T-helper 17 cell (primary cell): ENCODE measurements around the gene BCAS3. TPM values are rescaled to one million over a fixed set of nuclear protein-coding genes. Genes with fewer than 3 reads are reported as not detected.
"Not testable (repeated sequence)": the region's sequence is repeated elsewhere in the genome, so short reads cannot be mapped to it uniquely, and the experiment has no call there.

ENCODE experiments used
- ATAC-seq: fragments of 150-1000 bp; cut with Tn5 transposase; 2 replicates; pipeline ENCODE4 v1.10.0; 2021; ENCODE audit warnings: mild to moderate bottlenecking, moderate library complexity
- DNase-seq, 3 donors: peaks; one replicate each; pipeline versions ENCODE4 v3.0.0 to v3.0.0-alpha.2; 2020 to 2021
- H3K9me3 ChIP-seq: one replicate; pipeline ENCODE4 v1.7.0; 2013; ENCODE audit warnings: low read length, mild to moderate bottlenecking; ENCODE audit not compliant: control insufficient read depth, poor library complexity, severe bottlenecking
- H3K27ac Mint-ChIP-seq: one replicate; pipeline ENCODE4 v1.8.0; 2022; ENCODE audit warnings: mild to moderate bottlenecking, moderate library complexity, mixed read lengths
- H3K27me3 Mint-ChIP-seq: one replicate; pipeline ENCODE4 v1.8.0; 2022; ENCODE audit warnings: mixed read lengths
- H3K36me3 Mint-ChIP-seq: one replicate; pipeline ENCODE4 v1.8.0; 2022; ENCODE audit warnings: low read depth, mixed read lengths
- H3K4me1 Mint-ChIP-seq: one replicate; pipeline ENCODE4 v1.8.0; 2022; ENCODE audit warnings: mild to moderate bottlenecking, mixed read lengths
- H3K4me3 Mint-ChIP-seq: one replicate; pipeline ENCODE4 v1.8.0; 2022; ENCODE audit warnings: mild to moderate bottlenecking, moderate library complexity, mixed read lengths
- total RNA-seq, 4 donors: library from RNA in 2 of 4; stranded (reverse) in 2 of 4; gene quantifications; one replicate each; pipeline ENCODE4 v1.2.3 and lab custom pipeline; 2022 to 2026

BCAS3 gene
- total RNA-seq, 2 donors from 2014 or later, result 39.0 to 50.0 TPM

GRCh38 chr17:61005358-61005757 is 327.7 kb downstream of the BCAS3 start:
- no peaks in the 10 kb centered on the region for H3K9me3 ChIP-seq
- no peak overlapping the region for H3K4me3 Mint-ChIP-seq
- ATAC-seq, result no peak
- peaks cover 4% of the 10 kb centered on the region for H3K4me1 Mint-ChIP-seq
- no peak overlapping the region for H3K27ac Mint-ChIP-seq
- H3K36me3 Mint-ChIP-seq, result peaks cover 3% of the 10 kb centered on the region
- H3K27me3 Mint-ChIP-seq, result no peaks in the 10 kb centered on the region
- DNase-seq, result no peak

- ATAC-seq, H3K9me3 ChIP-seq, DNase-seq, H3K27ac Mint-ChIP-seq, H3K27me3 Mint-ChIP-seq, H3K4me1 Mint-ChIP-seq, H3K36me3 Mint-ChIP-seq, H3K4me3 Mint-ChIP-seq: not testable (repeated sequence)
Measured at GRCh38 chr17:61005958-61006357, 328.3 kb downstream of the BCAS3 start.

- DNase-seq, result no peak
Measured at GRCh38 chr17:61007980-61008379, 330.3 kb downstream of the BCAS3 start.

GRCh38 chr17:61009663-61010062 is 332.0 kb downstream of the BCAS3 start:
- no peaks in the 10 kb centered on the region for H3K9me3 ChIP-seq
- peaks cover 2% of the 10 kb centered on the region for H3K4me1 Mint-ChIP-seq
- no peak overlapping the region for H3K27ac Mint-ChIP-seq
- no peak overlapping the region for H3K4me3 Mint-ChIP-seq
- ATAC-seq, result no peak
- H3K36me3 Mint-ChIP-seq, result no peaks in the 10 kb centered on the region
- DNase-seq, result no peak
- H3K27me3 Mint-ChIP-seq, result no peaks in the 10 kb centered on the region

More at GRCh38 chr17:61007980-61008379, 330.3 kb downstream of the BCAS3 start:
- no peak overlapping the region for H3K4me3 Mint-ChIP-seq
- H3K4me1 Mint-ChIP-seq, result peaks cover 4% of the 10 kb centered on the region
- H3K9me3 ChIP-seq, result no peaks in the 10 kb centered on the region
- peaks cover 3% of the 10 kb centered on the region for H3K36me3 Mint-ChIP-seq
- no peaks in the 10 kb centered on the region for H3K27me3 Mint-ChIP-seq
- no peak overlapping the region for H3K27ac Mint-ChIP-seq
- no peak for ATAC-seq

GRCh38 chr17:61010661-61011170 is 333.1 kb downstream of the BCAS3 start:
- H3K36me3 Mint-ChIP-seq, result no peaks in the 10 kb centered on the region
- no peaks in the 10 kb centered on the region for H3K9me3 ChIP-seq
- H3K27me3 Mint-ChIP-seq, result no peaks in the 10 kb centered on the region
- DNase-seq, result no peak
- ATAC-seq, result no peak
- peaks cover 2% of the 10 kb centered on the region for H3K4me1 Mint-ChIP-seq
- no peak overlapping the region for H3K4me3 Mint-ChIP-seq
- H3K27ac Mint-ChIP-seq, result no peak overlapping the region

- ATAC-seq (no peak), DNase-seq (no peak)
- H3K27me3 Mint-ChIP-seq, result no peaks in the 10 kb centered on the region
- no peaks in the 10 kb centered on the region for H3K36me3 Mint-ChIP-seq
- no peaks in the 10 kb centered on the region for H3K9me3 ChIP-seq
- peaks cover 2% of the 10 kb centered on the region for H3K4me1 Mint-ChIP-seq
- H3K27ac Mint-ChIP-seq, result no peak overlapping the region
- no peak overlapping the region for H3K4me3 Mint-ChIP-seq
Measured at GRCh38 chr17:61011251-61011650, 333.6 kb downstream of the BCAS3 start.

- Mint-ChIP-seq H3K36me3 (peaks cover 3% of the 10 kb centered on the region), H3K4me3 (no peak overlapping the region), H3K27ac (no peak overlapping the region), H3K4me1 (no peaks in the 10 kb centered on the region), H3K27me3 (no peaks in the 10 kb centered on the region)
- no peaks in the 10 kb centered on the region for H3K9me3 ChIP-seq
- no peak for DNase-seq
- no peak for ATAC-seq
Measured at GRCh38 chr17:61015966-61016365, 338.3 kb downstream of the BCAS3 start.

GRCh38 chr17:61017317-61018006 is 339.8 kb downstream of the BCAS3 start:
- Mint-ChIP-seq H3K36me3 (peaks cover 3% of the 10 kb centered on the region), H3K27ac (no peak overlapping the region), H3K4me3 (no peak overlapping the region), H3K27me3 (no peaks in the 10 kb centered on the region), H3K4me1 (no peaks in the 10 kb centered on the region)
- H3K9me3 ChIP-seq, result no peaks in the 10 kb centered on the region
- DNase-seq (no peak), ATAC-seq (no peak)

GRCh38 chr17:61018938-61019337 is 341.3 kb downstream of the BCAS3 start:
- Mint-ChIP-seq H3K27me3 (no peaks in the 10 kb centered on the region), H3K4me1 (no peaks in the 10 kb centered on the region), H3K4me3 (no peak overlapping the region), H3K27ac (peak overlapping the region; percentile 60), H3K36me3 (peaks cover 3% of the 10 kb centered on the region)
- ATAC-seq (no peak), DNase-seq (no peak)
- no peaks in the 10 kb centered on the region for H3K9me3 ChIP-seq

GRCh38 chr17:61023996-61024395 is 346.3 kb downstream of the BCAS3 start:
- Mint-ChIP-seq H3K27ac (no peak overlapping the region), H3K4me1 (no peaks in the 10 kb centered on the region), H3K27me3 (no peaks in the 10 kb centered on the region), H3K36me3 (no peaks in the 10 kb centered on the region), H3K4me3 (no peak overlapping the region)
- DNase-seq (no peak), ATAC-seq (no peak)
- no peaks in the 10 kb centered on the region for H3K9me3 ChIP-seq

GRCh38 chr17:61026818-61027217 is 349.2 kb downstream of the BCAS3 start:
- no peaks in the 10 kb centered on the region for H3K9me3 ChIP-seq
- Mint-ChIP-seq H3K27ac (no peak overlapping the region), H3K4me3 (no peak overlapping the region), H3K27me3 (no peaks in the 10 kb centered on the region), H3K36me3 (no peaks in the 10 kb centered on the region), H3K4me1 (no peaks in the 10 kb centered on the region)
- DNase-seq, result no peak
- no peak for ATAC-seq

- H3K4me1 Mint-ChIP-seq, result no peaks in the 10 kb centered on the region
- H3K27me3 Mint-ChIP-seq, result no peaks in the 10 kb centered on the region
- H3K27ac Mint-ChIP-seq, result no peak overlapping the region
- ATAC-seq (no peak), DNase-seq (no peak)
- no peak overlapping the region for H3K4me3 Mint-ChIP-seq
- no peaks in the 10 kb centered on the region for H3K9me3 ChIP-seq
- H3K36me3 Mint-ChIP-seq, result no peaks in the 10 kb centered on the region
Measured at GRCh38 chr17:61029181-61029580, 351.5 kb downstream of the BCAS3 start.

GRCh38 chr17:61040666-61041065 is 363.0 kb downstream of the BCAS3 start:
- no peak for DNase-seq
- no peaks in the 10 kb centered on the region for H3K9me3 ChIP-seq
- H3K27ac Mint-ChIP-seq, result no peak overlapping the region
- no peaks in the 10 kb centered on the region for H3K27me3 Mint-ChIP-seq
- H3K36me3 Mint-ChIP-seq, result peaks cover 4% of the 10 kb centered on the region
- H3K4me3 Mint-ChIP-seq, result no peak overlapping the region
- no peak for ATAC-seq
- no peaks in the 10 kb centered on the region for H3K4me1 Mint-ChIP-seq

GRCh38 chr17:61042348-61042747 is 364.7 kb downstream of the BCAS3 start:
- not testable (repeated sequence) for H3K27me3 Mint-ChIP-seq, H3K9me3 ChIP-seq, H3K27ac Mint-ChIP-seq, H3K36me3 Mint-ChIP-seq, ATAC-seq, H3K4me1 Mint-ChIP-seq, DNase-seq, H3K4me3 Mint-ChIP-seq
